Sigmoid colon (tissue), 7 donors: ENCODE measurements around the gene R3HDM1. TPM values are rescaled to one million over a fixed set of nuclear protein-coding genes. Genes with fewer than 3 reads are reported as not detected.

Experiments used
- DNase-seq: peaks from one replicate; pipeline ENCODE4 v3.0.0-alpha.2; 2019
- H3K27ac ChIP-seq, 4 donors: fragments of 200-600 bp; sonication (generic); one replicate each; pipeline ENCODE4 v1.5.1; 2016 to 2019; ENCODE audit warnings: mild to moderate bottlenecking in 1 of 4
- H3K27me3 ChIP-seq, 3 donors: fragments of 200-600 bp; sonication (generic); one replicate each; pipeline ENCODE4 v1.5.1; 2019; ENCODE audit warnings: mild to moderate bottlenecking in 1 of 3
- H3K36me3 ChIP-seq, 4 donors: fragments of 200-600 bp; sonication (generic); one replicate each; pipeline ENCODE4 v1.5.1; 2016 to 2019
- H3K4me1 ChIP-seq, 4 donors: fragments of 200-600 bp; sonication (generic); one replicate each; pipeline ENCODE4 v1.5.1; 2017 to 2019
- H3K4me3 ChIP-seq, 4 donors: fragments of 200-600 bp; sonication (generic); one replicate each; pipeline ENCODE4 v1.5.1; 2017 to 2019; ENCODE audit warnings: mild to moderate bottlenecking in 2 of 4, moderate library complexity in 1 of 4
- H3K9me3 ChIP-seq, 4 donors: fragments of 200-600 bp in 3 of 4; sonication (generic) in 3 of 4; one replicate each; pipeline versions ENCODE4 v1.5.1 to v1.6.1; 2013 to 2019
- EP300 ChIP-seq, 4 donors: sonication (generic); formaldehyde crosslinking; IDR thresholded peaks; one replicate each; pipeline ENCODE4 v1.6.1; 2017; ENCODE audit warnings: antibody characterized with exemption in 4 of 4
- POLR2A ChIP-seq, 2 donors: fragments of 450-650 bp; IDR thresholded peaks; one replicate each; pipeline ENCODE4 v1.6.1; 2016; ENCODE audit warnings: antibody characterized with exemption in 2 of 2, mild to moderate bottlenecking in 2 of 2, moderate library complexity in 2 of 2
- POLR2AphosphoS5 ChIP-seq, 4 donors: sonication (generic); formaldehyde crosslinking; IDR thresholded peaks; one replicate each; pipeline ENCODE4 v1.6.1; 2017; ENCODE audit warnings: antibody characterized with exemption in 4 of 4
- WGBS, 2 donors: extraction: QIAGEN DNeasy Blood & Tissue Kit; methylation state at CpG; one replicate each; pipeline ENCODE4 v1.1.7; 2013; 5-methylcytosine and 5-hydroxymethylcytosine counted together
- intact Hi-C: fragments of 100-400 bp; cut with DNase I; formaldehyde crosslinking; loops from one replicate; pipeline ENCODE4 v1.15.1; 2023
- polyA plus RNA-seq, 3 donors: library from polyadenylated mRNA; stranded (reverse); fragments of 200-250 nt; gene quantifications; one replicate each; pipeline ENCODE4 v1.2.3, GENCODE V29; 2013
- total RNA-seq, 4 donors: library from RNA; depleted of rRNA; stranded (reverse); fragments of >200 nt; gene quantifications; one replicate each; pipeline ENCODE4 v1.1.0, GENCODE V29; 2016
- TF ChIP-seq, protein P1 (sequence below), 4 experiments: fragments of 450-650 bp in 3 of 4; fragments of 200-600 bp in 1 of 4; IDR thresholded peaks; one replicate each; pipeline ENCODE4 v1.5.1; 2016 to 2019; ENCODE audit warnings: antibody characterized with exemption in 4 of 4, mild to moderate bottlenecking in 3 of 4, moderate library complexity in 2 of 4
- donor health status: healthy with polysubstance abuse.
- donor health status: Bipolar disorder and iron deficiency.
- donor health status: healthy.

R3HDM1 gene
- total and polyA plus RNA-seq, 7 donors: 5.3 to 34.6 (median 14.2) TPM

DNA sequence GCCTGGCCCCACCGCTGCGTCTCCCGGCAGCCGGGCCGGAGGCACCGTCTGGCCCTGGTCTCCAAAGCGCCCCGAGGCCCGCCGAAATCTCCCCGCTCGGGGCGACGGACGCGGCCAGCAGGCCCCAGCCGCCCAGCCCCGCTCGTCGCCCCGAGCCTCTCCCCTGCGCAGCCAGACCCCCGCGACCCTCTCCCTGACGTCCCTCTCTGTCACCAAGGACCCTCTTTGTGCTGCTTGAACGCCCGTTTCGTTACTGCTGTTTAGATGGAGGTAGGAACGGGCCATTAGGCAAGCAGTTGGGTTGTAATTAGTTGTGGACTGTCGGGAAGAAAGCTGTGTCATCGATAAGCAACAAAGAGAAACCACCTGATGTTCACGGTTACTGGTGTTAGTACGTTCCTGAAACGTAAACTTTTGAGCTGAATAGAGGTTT lies 211.1 kb downstream of the R3HDM1 start:
- no peaks in the 10 kb centered on the region for H3K9me3 ChIP-seq
- H3K27me3 ChIP-seq: no peaks in the 10 kb centered on the region
- H3K27ac ChIP-seq: peak overlapping the region; percentile 89 to 100 (median 100)
- peaks cover 0 to 1% (median 0%) of the 10 kb centered on the region in 4 donors for H3K36me3 ChIP-seq
- peak overlapping the region; percentile 79 to 98 (median 94) for H3K4me3 ChIP-seq
- WGBS, 2 donors: 0 to 1% methylated on average over 34 of the region's 34 CpGs
- intact Hi-C loops: loop anchor here (2.0 to 5.0 kb wide), 4 partner anchors 135 to 824 kb away; partner anchors contain the start of genes CCNT2, DARS1, MCM6 and RAB3GAP1
- peak; percentile 39 to 70 (median 54) for TF ChIP-seq POLR2AphosphoS5 (IDR thresholded peaks at IDR 0.05)
- TF ChIP-seq, protein P1, sequence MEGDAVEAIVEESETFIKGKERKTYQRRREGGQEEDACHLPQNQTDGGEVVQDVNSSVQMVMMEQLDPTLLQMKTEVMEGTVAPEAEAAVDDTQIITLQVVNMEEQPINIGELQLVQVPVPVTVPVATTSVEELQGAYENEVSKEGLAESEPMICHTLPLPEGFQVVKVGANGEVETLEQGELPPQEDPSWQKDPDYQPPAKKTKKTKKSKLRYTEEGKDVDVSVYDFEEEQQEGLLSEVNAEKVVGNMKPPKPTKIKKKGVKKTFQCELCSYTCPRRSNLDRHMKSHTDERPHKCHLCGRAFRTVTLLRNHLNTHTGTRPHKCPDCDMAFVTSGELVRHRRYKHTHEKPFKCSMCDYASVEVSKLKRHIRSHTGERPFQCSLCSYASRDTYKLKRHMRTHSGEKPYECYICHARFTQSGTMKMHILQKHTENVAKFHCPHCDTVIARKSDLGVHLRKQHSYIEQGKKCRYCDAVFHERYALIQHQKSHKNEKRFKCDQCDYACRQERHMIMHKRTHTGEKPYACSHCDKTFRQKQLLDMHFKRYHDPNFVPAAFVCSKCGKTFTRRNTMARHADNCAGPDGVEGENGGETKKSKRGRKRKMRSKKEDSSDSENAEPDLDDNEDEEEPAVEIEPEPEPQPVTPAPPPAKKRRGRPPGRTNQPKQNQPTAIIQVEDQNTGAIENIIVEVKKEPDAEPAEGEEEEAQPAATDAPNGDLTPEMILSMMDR (IDR thresholded peaks at IDR 0.05): no peak
- H3K4me1 ChIP-seq: peaks cover 0 to 40% (median 32%) of the 10 kb centered on the region in 4 donors
- DNase-seq: no peak

DNA sequence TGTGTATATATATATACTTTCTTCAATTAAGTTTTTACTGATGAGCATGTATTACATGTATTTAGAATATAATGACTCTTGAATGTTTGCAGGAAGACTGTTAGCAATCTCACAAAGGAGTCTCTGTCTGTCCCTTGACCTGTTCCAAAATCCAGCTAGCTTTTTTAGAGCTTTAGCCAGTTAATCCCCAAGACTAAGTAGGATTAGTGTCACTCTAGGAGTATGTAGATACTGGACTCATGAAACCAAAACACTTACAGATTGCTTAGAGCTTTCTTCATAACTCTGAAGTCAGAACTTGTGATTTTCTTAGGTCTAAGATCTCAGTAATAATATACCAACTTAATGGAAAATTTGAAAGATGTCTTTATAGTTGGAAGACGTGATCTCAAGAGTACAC lies 212.6 kb downstream of the R3HDM1 start:
- intact Hi-C loops: loop anchor here (2.0 to 5.0 kb wide), 4 partner anchors 133 to 825 kb away; partner anchors contain the start of genes CCNT2, DARS1, MCM6 and RAB3GAP1
- H3K27me3 ChIP-seq: no peaks in the 10 kb centered on the region
- no peaks in the 10 kb centered on the region for H3K9me3 ChIP-seq
- no peak for DNase-seq
- TF ChIP-seq, protein P1 (IDR thresholded peaks at IDR 0.05): no peak
- TF ChIP-seq POLR2AphosphoS5 (IDR thresholded peaks at IDR 0.05) (no peak), EP300 (IDR thresholded peaks at IDR 0.05) (no peak), POLR2A (IDR thresholded peaks at IDR 0.05) (no peak)
- whole genome bisulfite sequencing, 2 donors: 81 to 86% methylated on average over 1 of the region's 1 CpG
- peaks cover 0 to 40% (median 32%) of the 10 kb centered on the region in 4 donors for H3K4me1 ChIP-seq
- peak overlapping the region; percentile 15 to 100 (median 94) for H3K27ac ChIP-seq
- H3K36me3 ChIP-seq: peaks cover 0 to 15% (median 2%) of the 10 kb centered on the region in 4 donors
- no peak overlapping the region for H3K4me3 ChIP-seq

DNA sequence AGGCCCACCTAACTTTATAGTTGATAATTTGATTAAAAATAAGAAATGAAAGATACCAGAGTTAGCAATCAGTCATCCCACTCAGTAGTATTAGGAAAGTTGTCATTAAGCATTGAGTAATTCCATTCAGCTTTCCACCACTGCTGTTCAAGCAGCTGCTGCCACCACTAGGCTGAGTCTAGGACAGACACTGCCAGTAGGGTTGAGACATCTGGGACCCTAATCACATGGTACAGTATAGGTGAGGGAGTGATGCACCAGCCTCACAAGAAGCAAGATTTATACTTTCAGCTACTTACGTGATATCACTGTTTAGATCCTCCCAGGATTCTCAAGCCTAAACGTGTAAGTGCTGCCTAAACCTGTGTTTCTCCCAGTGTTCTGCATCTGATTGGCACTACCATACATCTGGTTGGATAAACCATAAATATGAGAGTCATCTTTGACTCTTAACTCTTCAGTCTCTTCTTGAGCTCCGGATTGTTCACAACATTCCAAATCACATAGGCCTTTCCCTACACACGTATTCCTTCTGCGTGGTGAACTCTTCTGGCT lies 213.6 kb downstream of the R3HDM1 start:
- Histone ChIP-seq H3K9me3 (no peaks in the 10 kb centered on the region), H3K27me3 (no peaks in the 10 kb centered on the region), H3K4me3 (no peak overlapping the region), H3K36me3 (peaks cover 0 to 25% (median 6%) of the 10 kb centered on the region in 4 donors), H3K4me1 (peaks cover 0 to 40% (median 32%) of the 10 kb centered on the region in 4 donors), H3K27ac (no peak overlapping the region)
- 86 to 89% methylated on average over 5 of the region's 5 CpGs for WGBS, 2 donors
- no peak for DNase-seq
- no peak for TF ChIP-seq POLR2AphosphoS5 (IDR thresholded peaks at IDR 0.05)
- no peak for TF ChIP-seq EP300 (IDR thresholded peaks at IDR 0.05)
- intact Hi-C loops: loop anchor here (5.0 kb wide), 3 partner anchors 132 to 693 kb away; partner anchors contain the start of genes DARS1, MCM6 and RAB3GAP1

DNA sequence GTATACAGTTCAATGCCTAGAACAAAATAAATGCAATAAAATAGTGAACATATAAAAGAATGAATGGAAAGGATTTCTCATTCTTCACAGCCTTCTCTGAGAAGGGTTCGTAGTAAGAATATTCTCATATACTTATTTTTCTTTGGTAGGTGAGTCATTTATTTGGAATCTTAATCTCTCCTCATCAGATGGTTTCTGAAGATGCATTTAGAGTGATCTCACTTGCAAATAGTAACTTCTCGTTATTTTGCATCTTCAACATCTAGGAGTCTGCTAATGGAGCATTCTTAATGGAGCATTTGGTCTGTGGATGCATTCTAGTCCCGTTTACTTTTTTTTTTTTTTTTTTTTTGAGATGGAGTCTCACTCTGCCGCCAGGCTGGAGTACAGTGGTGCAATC lies 214.3 kb downstream of the R3HDM1 start:
- H3K27ac ChIP-seq: no peak overlapping the region
- intact Hi-C loops: no loop called here

DNA sequence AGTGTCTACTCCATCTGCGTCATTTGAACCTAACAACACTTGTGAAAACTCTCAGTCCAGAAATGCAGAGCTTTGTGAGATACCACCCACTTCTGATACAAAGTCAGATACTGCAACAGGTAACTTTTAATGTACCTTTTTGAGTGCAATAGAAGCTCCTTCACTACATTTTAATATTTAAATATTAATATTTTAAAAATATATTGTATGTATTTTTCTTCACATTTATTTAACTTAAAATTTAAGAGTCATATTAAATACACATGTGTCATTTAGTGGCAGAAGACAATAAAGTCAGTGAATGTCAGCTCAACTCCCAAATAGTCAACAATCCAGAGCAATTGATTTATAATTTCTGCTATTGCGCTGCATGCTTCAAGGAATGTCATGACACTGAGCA lies 224.3 kb downstream of the R3HDM1 start:
- Histone ChIP-seq H3K27me3 (no peaks in the 10 kb centered on the region), H3K27ac (no peak overlapping the region), H3K36me3 (peaks cover 24 to 93% (median 38%) of the 10 kb centered on the region in 4 donors), H3K4me3 (no peak overlapping the region), H3K4me1 (no peaks in the 10 kb centered on the region), H3K9me3 (peaks cover 0 to 10% (median 0%) of the 10 kb centered on the region in 4 donors)
- no peak for DNase-seq
- TF ChIP-seq, protein P1 (IDR thresholded peaks at IDR 0.05): no peak
- 98 to 99% methylated on average over 2 of the region's 2 CpGs for WGBS, 2 donors
- intact Hi-C loops: no loop called here

More for the DNA sequence above, 214.3 kb downstream of the R3HDM1 start:
- Histone ChIP-seq H3K9me3 (no peaks in the 10 kb centered on the region), H3K4me1 (peaks cover 0 to 40% (median 32%) of the 10 kb centered on the region in 4 donors), H3K36me3 (peaks cover 0 to 32% (median 8%) of the 10 kb centered on the region in 4 donors), H3K4me3 (no peak overlapping the region), H3K27me3 (no peaks in the 10 kb centered on the region)
- WGBS, 2 donors: 88 to 90% methylated on average over 4 of the region's 4 CpGs
- DNase-seq: no peak
- TF ChIP-seq POLR2A (IDR thresholded peaks at IDR 0.05) (no peak), POLR2AphosphoS5 (IDR thresholded peaks at IDR 0.05) (no peak), EP300 (IDR thresholded peaks at IDR 0.05) (no peak)
- TF ChIP-seq, protein P1 (IDR thresholded peaks at IDR 0.05): no peak
